NB4 (cell line): ENCODE measurements around the gene SLC12A7.

ENCODE experiments used
- CTCF ChIP-seq: IDR thresholded peaks from one replicate; pipeline ENCODE4 v1.5.1; 2012; ENCODE audit warnings: low read depth, low read length
- MAX ChIP-seq: IDR thresholded peaks from 2 replicates; pipeline ENCODE4 v1.6.1; 2011; ENCODE audit warnings: low read depth, low read length
- POLR2A ChIP-seq: IDR thresholded peaks from 2 replicates; pipeline ENCODE4 v1.6.1; 2011; ENCODE audit warnings: mild to moderate bottlenecking; ENCODE audit not compliant: insufficient read length; ENCODE audit errors: extremely low read depth

- TF ChIP-seq CTCF, result no peak
- no peak for TF ChIP-seq POLR2A
- no peak for TF ChIP-seq MAX
Measured at GRCh38 chr5:1060535-1060981, 51.3 kb downstream of the SLC12A7 start.
